Esophagus muscularis mucosa (tissue), 4 donors: ENCODE measurements around the gene DUSP6.

Experiments used
- EP300 ChIP-seq: sonication (generic); formaldehyde crosslinking; IDR thresholded peaks from one replicate; pipeline ENCODE4 v1.6.1; 2017; ENCODE audit warnings: antibody characterized with exemption
- POLR2A ChIP-seq: fragments of 450-650 bp; IDR thresholded peaks from one replicate; pipeline ENCODE4 v1.6.1; 2017; ENCODE audit warnings: antibody characterized with exemption, moderate library complexity, mild to moderate bottlenecking, low read depth
- POLR2AphosphoS5 ChIP-seq, 2 donors: sonication (generic); formaldehyde crosslinking; IDR thresholded peaks; one replicate each; pipeline ENCODE4 v1.6.1; 2017; ENCODE audit warnings: antibody characterized with exemption in 2 of 2
- TF ChIP-seq, protein P1 (sequence below), 3 experiments: fragments of 200-600 bp in 2 of 3; fragments of 450-650 bp in 1 of 3; sonication (generic) in 2 of 3; IDR thresholded peaks; one replicate each; pipeline ENCODE4 v1.5.1; 2017 to 2019; ENCODE audit warnings: antibody characterized with exemption in 3 of 3, mild to moderate bottlenecking in 2 of 3, moderate library complexity in 1 of 3

DNA sequence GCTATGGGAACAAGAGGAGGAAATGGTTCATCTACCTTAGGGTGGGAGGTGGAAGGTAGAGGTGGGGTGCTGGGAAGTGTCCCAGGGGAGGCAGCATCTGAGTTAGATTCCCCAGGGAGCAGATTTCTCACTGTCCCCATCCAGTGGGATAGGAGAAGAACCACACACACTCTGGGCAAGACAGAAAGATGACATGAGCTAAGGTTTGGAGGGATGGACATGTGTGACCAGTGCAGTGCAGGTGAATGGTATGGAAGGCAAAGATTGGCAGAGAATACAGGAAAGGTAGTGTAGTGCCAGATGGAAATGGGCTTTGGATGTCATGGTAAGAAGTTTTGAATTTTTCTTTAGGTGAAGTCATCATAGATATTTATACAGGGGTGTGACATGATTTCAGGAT lies 11.3 kb upstream of the DUSP6 start:
- TF ChIP-seq, protein P1, sequence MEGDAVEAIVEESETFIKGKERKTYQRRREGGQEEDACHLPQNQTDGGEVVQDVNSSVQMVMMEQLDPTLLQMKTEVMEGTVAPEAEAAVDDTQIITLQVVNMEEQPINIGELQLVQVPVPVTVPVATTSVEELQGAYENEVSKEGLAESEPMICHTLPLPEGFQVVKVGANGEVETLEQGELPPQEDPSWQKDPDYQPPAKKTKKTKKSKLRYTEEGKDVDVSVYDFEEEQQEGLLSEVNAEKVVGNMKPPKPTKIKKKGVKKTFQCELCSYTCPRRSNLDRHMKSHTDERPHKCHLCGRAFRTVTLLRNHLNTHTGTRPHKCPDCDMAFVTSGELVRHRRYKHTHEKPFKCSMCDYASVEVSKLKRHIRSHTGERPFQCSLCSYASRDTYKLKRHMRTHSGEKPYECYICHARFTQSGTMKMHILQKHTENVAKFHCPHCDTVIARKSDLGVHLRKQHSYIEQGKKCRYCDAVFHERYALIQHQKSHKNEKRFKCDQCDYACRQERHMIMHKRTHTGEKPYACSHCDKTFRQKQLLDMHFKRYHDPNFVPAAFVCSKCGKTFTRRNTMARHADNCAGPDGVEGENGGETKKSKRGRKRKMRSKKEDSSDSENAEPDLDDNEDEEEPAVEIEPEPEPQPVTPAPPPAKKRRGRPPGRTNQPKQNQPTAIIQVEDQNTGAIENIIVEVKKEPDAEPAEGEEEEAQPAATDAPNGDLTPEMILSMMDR (IDR thresholded peaks at IDR 0.05) = no peak
- no peak for TF ChIP-seq POLR2A
- no peak for TF ChIP-seq EP300
- TF ChIP-seq POLR2AphosphoS5 (IDR thresholded peaks at IDR 0.05) = no peak
